Mesothelial cell of epicardium (in vitro differentiated cells): ENCODE results near the gene TRPM3. TPM values are rescaled to one million over a fixed set of nuclear protein-coding genes. Genes with fewer than 3 reads are reported as not detected.
A peak's percentile ranks its signal among the peaks of the same experiment; 100 is the strongest.

Experiments used
- DNase-seq, 2 experiments: peaks; one replicate each; pipeline ENCODE4 v3.0.0; 2021; ENCODE audit warnings: low spot score in 2 of 2; ENCODE audit not compliant: unreplicated experiment in 2 of 2
- H3K27ac Mint-ChIP-seq: 2 replicates; pipeline ENCODE4 v1.8.0; 2021; ENCODE audit warnings: mixed read lengths
- H3K27me3 Mint-ChIP-seq: 2 replicates; pipeline ENCODE4 v1.8.0; 2021; ENCODE audit warnings: low read depth, mixed read lengths
- H3K36me3 Mint-ChIP-seq: 2 replicates; pipeline ENCODE4 v1.8.0; 2021; ENCODE audit warnings: mixed read lengths
- H3K4me1 Mint-ChIP-seq: 2 replicates; pipeline ENCODE4 v1.8.0; 2021; ENCODE audit warnings: mixed read lengths
- H3K4me3 Mint-ChIP-seq: 2 replicates; pipeline ENCODE4 v1.8.0; 2021; ENCODE audit warnings: mild to moderate bottlenecking, moderate library complexity, mixed read lengths
- H3K9me3 Mint-ChIP-seq: 2 replicates; pipeline ENCODE4 v1.8.0; 2021; ENCODE audit warnings: mixed read lengths
- CTCF ChIP-seq: fragments of 200-600 bp; sonication (generic); IDR thresholded peaks from one replicate; pipeline ENCODE4 v1.5.0; 2021; ENCODE audit warnings: antibody characterized with exemption; ENCODE audit not compliant: unreplicated experiment
- total RNA-seq: library from RNA; stranded (reverse); gene quantifications from 3 replicates; pipeline ENCODE4 v1.2.1, GENCODE V29; 2021

Gene TRPM3
- total RNA-seq, result 1.1 to 1.6 TPM (median 1.1 TPM) in 3 replicates

- no peak for TF ChIP-seq CTCF
- Mint-ChIP-seq H3K4me1 (peaks cover 30% of the 10 kb centered on the region), H3K27ac (no peak within 1 kb of the TSS), H3K27me3 (peaks cover 34% of the 10 kb centered on the region), H3K36me3 (no peaks in the 10 kb centered on the region), H3K4me3 (peak within 1 kb of the TSS; percentile 57), H3K9me3 (no peaks in the 10 kb centered on the region)
- peak in 1 of 2 experiments; percentile 39 for DNase-seq
Measured at GRCh38 chr9:71121275-71122021, at the start of gene TRPM3. Gene TRPM3, minus strand, starts transcription at chr9:71121621. Its CDS starts 267 bp downstream, at chr9:71121354.

- no peak overlapping the region for H3K4me3 Mint-ChIP-seq
- no peaks in the 10 kb centered on the region for H3K27me3 Mint-ChIP-seq
- no peaks in the 10 kb centered on the region for H3K36me3 Mint-ChIP-seq
- no peaks in the 10 kb centered on the region for H3K4me1 Mint-ChIP-seq
- H3K9me3 Mint-ChIP-seq, result peaks cover 14% of the 10 kb centered on the region
- TF ChIP-seq CTCF, result no peak
- no peak overlapping the region for H3K27ac Mint-ChIP-seq
- no peak for DNase-seq
Measured at GRCh38 chr9:71168418-71168817, 47.0 kb upstream of the TRPM3 start.

GRCh38 chr9:71162126-71162525, 40.7 kb upstream of the TRPM3 start:
- Mint-ChIP-seq H3K9me3 (no peaks in the 10 kb centered on the region), H3K4me3 (no peak overlapping the region), H3K36me3 (no peaks in the 10 kb centered on the region), H3K4me1 (no peaks in the 10 kb centered on the region), H3K27ac (no peak overlapping the region), H3K27me3 (no peaks in the 10 kb centered on the region)
- DNase-seq, result no peak
- TF ChIP-seq CTCF, result no peak

GRCh38 chr9:71157731-71158130, 36.3 kb upstream of the TRPM3 start:
- Mint-ChIP-seq H3K27ac (no peak overlapping the region), H3K36me3 (no peaks in the 10 kb centered on the region), H3K27me3 (no peaks in the 10 kb centered on the region), H3K4me3 (no peak overlapping the region), H3K9me3 (no peaks in the 10 kb centered on the region), H3K4me1 (no peaks in the 10 kb centered on the region)
- DNase-seq, result no peak
- TF ChIP-seq CTCF, result no peak

- Mint-ChIP-seq H3K36me3 (no peaks in the 10 kb centered on the region), H3K9me3 (peaks cover 32% of the 10 kb centered on the region), H3K4me1 (peaks cover 2% of the 10 kb centered on the region), H3K27ac (no peak overlapping the region), H3K27me3 (no peaks in the 10 kb centered on the region), H3K4me3 (no peak overlapping the region)
- no peak for DNase-seq
- no peak for TF ChIP-seq CTCF
Measured at GRCh38 chr9:71147368-71147767, 25.9 kb upstream of the TRPM3 start.
